Choroid plexus epithelial cell (primary cell): ENCODE data around the gene TXNDC9.
A peak's percentile ranks its signal among the peaks of the same experiment; 100 is the strongest.
"Not testable (repeated sequence)": the region's sequence is repeated elsewhere in the genome, so short reads cannot be mapped to it uniquely, and the experiment has no call there.

ENCODE experiments used
- DNase-seq: peaks from one replicate; pipeline ENCODE4 v3.0.0-alpha.2; 2010; ENCODE audit warnings: low read depth
- H3K4me3 ChIP-seq: 2 replicates; pipeline ENCODE4 v1.5.1; 2011; ENCODE audit warnings: low read depth, mild to moderate bottlenecking, control low read depth, low read length, moderate library complexity
- TF ChIP-seq, protein P1 (sequence below): conservative IDR thresholded peaks from 2 replicates; pipeline ENCODE4 v1.5.1; 2011; ENCODE audit warnings: low read depth, mild to moderate bottlenecking, control low read depth, inconsistent platforms, low read length, moderate library complexity

The TXNDC9 gene

DNA sequence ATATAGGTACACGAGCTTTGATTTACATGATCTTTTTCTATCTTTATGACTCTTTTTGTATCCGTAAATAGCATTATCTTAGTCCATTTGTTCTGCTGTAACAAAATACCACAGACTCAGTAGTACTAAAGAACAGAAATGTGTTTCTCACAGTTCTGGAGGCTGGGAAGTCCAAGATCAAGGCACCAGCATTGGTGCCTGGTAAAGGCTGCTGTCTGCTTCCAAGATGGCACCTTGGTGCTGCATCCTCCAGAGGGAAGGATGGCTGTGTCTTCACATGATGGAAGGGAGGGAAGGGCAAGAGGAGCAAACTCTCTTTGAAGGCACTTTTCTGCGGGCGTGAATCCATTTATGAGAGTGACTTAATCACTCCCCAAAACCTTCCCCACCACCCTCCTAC is 37.0 kb upstream of the TXNDC9 start:
- TF ChIP-seq, protein P1, sequence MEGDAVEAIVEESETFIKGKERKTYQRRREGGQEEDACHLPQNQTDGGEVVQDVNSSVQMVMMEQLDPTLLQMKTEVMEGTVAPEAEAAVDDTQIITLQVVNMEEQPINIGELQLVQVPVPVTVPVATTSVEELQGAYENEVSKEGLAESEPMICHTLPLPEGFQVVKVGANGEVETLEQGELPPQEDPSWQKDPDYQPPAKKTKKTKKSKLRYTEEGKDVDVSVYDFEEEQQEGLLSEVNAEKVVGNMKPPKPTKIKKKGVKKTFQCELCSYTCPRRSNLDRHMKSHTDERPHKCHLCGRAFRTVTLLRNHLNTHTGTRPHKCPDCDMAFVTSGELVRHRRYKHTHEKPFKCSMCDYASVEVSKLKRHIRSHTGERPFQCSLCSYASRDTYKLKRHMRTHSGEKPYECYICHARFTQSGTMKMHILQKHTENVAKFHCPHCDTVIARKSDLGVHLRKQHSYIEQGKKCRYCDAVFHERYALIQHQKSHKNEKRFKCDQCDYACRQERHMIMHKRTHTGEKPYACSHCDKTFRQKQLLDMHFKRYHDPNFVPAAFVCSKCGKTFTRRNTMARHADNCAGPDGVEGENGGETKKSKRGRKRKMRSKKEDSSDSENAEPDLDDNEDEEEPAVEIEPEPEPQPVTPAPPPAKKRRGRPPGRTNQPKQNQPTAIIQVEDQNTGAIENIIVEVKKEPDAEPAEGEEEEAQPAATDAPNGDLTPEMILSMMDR, result no peak
- H3K4me3 ChIP-seq, result no peak overlapping the region
- DNase-seq, result no peak

DNA sequence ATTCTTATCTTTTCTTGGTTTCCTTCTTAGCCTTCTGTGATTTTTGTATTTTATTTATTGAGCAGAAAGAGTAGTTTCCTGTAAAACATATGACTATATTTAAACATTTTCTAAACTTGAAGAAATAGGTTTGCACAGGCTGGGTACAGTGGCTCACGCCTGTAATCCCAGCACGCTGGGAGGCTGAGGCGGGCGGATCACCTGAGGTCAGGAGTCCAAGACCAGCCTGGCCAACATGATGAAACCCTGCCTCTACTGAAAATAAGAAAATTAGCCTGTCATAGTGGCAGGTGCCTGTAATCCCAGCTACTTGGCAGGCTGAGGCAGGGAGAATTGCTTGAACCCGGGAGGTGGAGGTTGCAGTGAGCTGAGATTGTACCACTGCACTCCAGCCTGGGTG is 32.7 kb upstream of the TXNDC9 start:
- not testable (repeated sequence) for H3K4me3 ChIP-seq, DNase-seq

DNA sequence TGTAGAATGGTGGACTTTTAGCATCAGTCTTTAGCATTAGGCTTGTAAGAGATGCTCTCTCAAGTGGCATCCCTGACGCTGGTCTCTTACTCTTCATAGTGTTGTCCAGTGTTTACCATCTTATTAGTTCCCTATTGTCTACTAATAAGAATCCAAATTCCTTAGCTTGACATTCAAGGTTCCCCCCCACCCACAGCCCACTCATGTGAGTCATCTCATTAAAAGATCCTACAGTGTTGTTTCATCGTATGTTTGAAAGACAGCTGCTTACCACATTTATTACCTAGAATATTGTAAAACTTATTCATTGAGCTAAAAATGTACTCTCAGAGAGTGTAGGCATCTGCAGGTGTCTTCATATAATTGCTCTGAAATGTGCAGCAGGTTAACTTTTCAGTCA is 29.5 kb upstream of the TXNDC9 start:
- DNase-seq, result no peak
- TF ChIP-seq, protein P1, result no peak
- no peak overlapping the region for H3K4me3 ChIP-seq

DNA sequence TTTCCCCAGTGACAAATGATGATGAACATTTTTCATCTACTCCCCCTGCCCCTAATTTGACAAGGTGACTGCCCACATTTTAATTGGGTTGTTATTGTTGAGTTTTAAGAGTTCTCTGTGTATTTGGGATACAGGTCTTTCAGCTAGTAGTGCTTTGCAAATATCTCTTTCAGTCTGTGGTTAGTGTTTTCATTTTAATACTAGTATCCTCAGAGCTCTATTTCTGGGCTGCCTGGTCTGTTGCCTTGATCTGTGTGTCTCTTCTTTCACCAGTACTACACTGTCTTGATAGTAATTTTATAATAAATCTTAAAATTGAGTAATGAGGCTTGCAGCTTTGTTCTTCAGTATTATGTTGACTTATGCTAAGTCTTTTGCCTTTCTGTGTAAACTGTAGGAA is 20.7 kb upstream of the TXNDC9 start:
- TF ChIP-seq, protein P1, result no peak
- DNase-seq, result no peak

DNA sequence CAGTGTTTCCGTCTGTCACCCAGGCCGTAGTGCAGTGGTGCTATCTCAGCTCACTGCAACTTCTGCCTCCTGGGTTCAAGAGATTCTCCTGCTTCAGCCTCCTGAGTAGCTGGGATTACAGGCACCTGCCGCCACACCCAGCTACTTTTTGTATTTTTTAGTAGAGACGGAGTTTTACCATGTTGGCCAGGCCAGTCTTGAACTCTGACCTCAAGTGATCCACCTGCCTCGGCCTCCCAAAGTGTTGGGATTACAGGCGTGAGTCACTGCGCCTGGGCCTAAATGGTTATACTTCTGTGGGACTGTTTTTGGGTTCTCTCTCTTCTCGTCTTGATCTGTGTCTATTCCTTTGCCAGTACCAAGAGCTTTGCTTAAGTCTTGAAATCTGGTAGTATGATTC is 18.7 kb upstream of the TXNDC9 start:
- DNase-seq, H3K4me3 ChIP-seq: not testable (repeated sequence)

More for the DNA sequence above, 20.7 kb upstream of the TXNDC9 start:
- H3K4me3 ChIP-seq, result no peak overlapping the region

DNA sequence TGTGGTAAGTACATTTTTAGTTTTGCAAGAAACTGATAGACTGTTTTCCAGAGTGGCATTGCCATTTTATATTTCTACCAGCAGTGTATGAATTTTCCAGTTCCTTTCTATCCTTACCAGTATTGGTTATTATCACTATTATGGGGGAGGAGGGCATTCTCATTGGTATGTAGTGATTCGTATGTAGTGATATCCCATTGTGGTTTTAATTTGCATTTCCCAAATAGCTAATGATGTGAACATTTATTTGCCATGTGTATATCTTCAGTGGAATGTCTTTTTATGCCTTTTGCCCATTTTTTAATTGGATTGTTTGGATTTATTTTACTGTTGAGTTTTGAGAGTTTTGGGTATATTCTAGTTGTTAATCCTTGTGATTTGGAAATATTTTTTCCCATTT is 17.9 kb upstream of the TXNDC9 start:
- DNase-seq, result peak; percentile 11
- TF ChIP-seq, protein P1, result no peak
- H3K4me3 ChIP-seq, result no peak overlapping the region

DNA sequence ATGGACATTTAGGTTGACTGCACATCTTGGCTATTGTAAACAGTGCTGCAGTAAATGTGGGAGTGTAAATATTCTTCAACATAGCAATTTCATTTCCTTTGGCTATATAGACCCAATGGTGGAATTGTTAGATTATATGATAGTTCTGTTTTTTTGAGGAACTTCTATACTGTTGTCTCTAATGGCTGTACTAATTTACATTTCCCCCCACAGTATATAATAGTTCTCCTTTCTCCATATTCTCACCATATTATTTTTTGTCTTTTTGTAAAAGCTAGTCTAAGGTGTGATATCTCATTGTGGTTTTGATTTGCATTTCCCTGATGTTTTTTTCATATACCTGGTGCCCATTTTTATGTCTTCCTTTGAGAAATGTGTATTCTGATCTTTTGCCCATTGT is 14.1 kb upstream of the TXNDC9 start:
- TF ChIP-seq, protein P1, result no peak
- no peak for DNase-seq
- H3K4me3 ChIP-seq, result no peak overlapping the region

DNA sequence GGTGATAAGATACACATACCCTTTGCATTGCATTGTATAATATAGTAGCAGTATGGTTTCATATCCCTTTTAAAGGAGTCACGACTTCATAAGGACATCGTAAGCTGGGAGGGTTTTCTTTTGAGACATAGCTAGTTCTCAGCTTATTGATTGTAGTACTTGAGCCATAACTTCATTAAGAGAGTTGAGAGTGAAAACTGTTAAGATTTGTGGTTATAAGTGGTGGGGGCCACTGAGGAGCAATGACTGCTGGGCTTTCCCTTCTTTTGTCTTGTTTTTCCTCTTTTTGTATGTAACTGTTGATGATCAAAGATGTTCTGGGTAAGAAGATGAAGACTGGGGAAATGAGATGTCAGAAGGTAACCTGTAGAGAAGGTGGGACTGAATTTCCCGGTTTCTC is 12.0 kb upstream of the TXNDC9 start:
- no peak overlapping the region for H3K4me3 ChIP-seq
- DNase-seq, result no peak
- TF ChIP-seq, protein P1, result no peak
